ENCODE results near the gene ATG2A. TPM values are rescaled to one million over a fixed set of nuclear protein-coding genes. Genes with fewer than 3 reads are reported as not detected.

The ATG2A gene
- total and polyA plus RNA-seq, 2 of the 8 experiments (the other 6 are each of a cell fraction or from before 2014, with no cell fraction given) = 12.1 to 22.1 TPM

- TF ChIP-seq CHD7 (IDR thresholded peaks at IDR 0.05; ENCODE audit: insufficient replicate concordance, low read length) (no peak), HDAC2 (IDR thresholded peaks at IDR 0.05; ENCODE audit: borderline replicate concordance in 1 of 2, low read depth in 2 of 2, low read length in 2 of 2) (peak in 1 of 2 experiments; percentile 72; a peak in 1 of 4 replicates), USF2 (IDR thresholded peaks at IDR 0.05; ENCODE audit: low read length) (no peak), ZNF274 (IDR thresholded peaks at IDR 0.05; ENCODE audit: borderline replicate concordance, extremely low read depth, low read length) (no peak), MAX (IDR thresholded peaks at IDR 0.05) (0 out of 2 replicates have a peak, but pooled peaks have one; percentile 8), GABPA (IDR thresholded peaks at IDR 0.05; ENCODE audit: borderline replicate concordance, insufficient read depth, low read length) (no peak), TEAD4 (IDR thresholded peaks at IDR 0.05; ENCODE audit: low read depth, low read length) (no peak)
Measured at GRCh38 chr11:64923944-64924909, 7.2 kb upstream of the ATG2A start, which contains the start of gene PPP2R5B (continued).
